ENCODE results near the gene PSENEN.

The PSENEN gene

GRCh38 chr19:35730326-35730725, 15.1 kb upstream of the PSENEN start:
- DNase-seq (ENCODE audit: extremely low read depth, low read depth) = no peak
- no peak overlapping the region for H3K4me3 ChIP-seq (replicated peaks; ENCODE audit: low read depth, low read length)
- TF ChIP-seq CTCF (IDR thresholded peaks at IDR 0.05; ENCODE audit: low read depth, low read length, missing control alignments) = no peak

GRCh38 chr19:35731353-35731752, 14.1 kb upstream of the PSENEN start:
- H3K4me3 ChIP-seq (replicated peaks; ENCODE audit: low read depth, low read length) = no peak overlapping the region
- TF ChIP-seq CTCF (IDR thresholded peaks at IDR 0.05; ENCODE audit: low read depth, low read length, missing control alignments) = no peak
- DNase-seq (ENCODE audit: extremely low read depth, low read depth) = no peak

GRCh38 chr19:35731779-35732405, 13.6 kb upstream of the PSENEN start:
- H3K4me3 ChIP-seq (replicated peaks; ENCODE audit: low read depth, low read length) = no peak overlapping the region
- no peak for DNase-seq (ENCODE audit: extremely low read depth, low read depth)
- TF ChIP-seq CTCF (IDR thresholded peaks at IDR 0.05; ENCODE audit: low read depth, low read length, missing control alignments) = no peak

GRCh38 chr19:35732540-35733179, 12.8 kb upstream of the PSENEN start:
- DNase-seq (ENCODE audit: extremely low read depth, low read depth) = no peak
- no peak overlapping the region for H3K4me3 ChIP-seq (replicated peaks; ENCODE audit: low read depth, low read length)
- no peak for TF ChIP-seq CTCF (IDR thresholded peaks at IDR 0.05; ENCODE audit: low read depth, low read length, missing control alignments)

- no peak for DNase-seq (ENCODE audit: extremely low read depth, low read depth)
- no peak overlapping the region for H3K4me3 ChIP-seq (replicated peaks; ENCODE audit: low read depth, low read length)
- no peak for TF ChIP-seq CTCF (IDR thresholded peaks at IDR 0.05; ENCODE audit: low read depth, low read length, missing control alignments)
These were observed 12.0 kb upstream of the PSENEN start for GRCh38 chr19:35733180-35734125.

- H3K4me3 ChIP-seq (replicated peaks; ENCODE audit: low read depth, low read length) = no peak overlapping the region
- TF ChIP-seq CTCF (IDR thresholded peaks at IDR 0.05; ENCODE audit: low read depth, low read length, missing control alignments) = no peak
- no peak for DNase-seq (ENCODE audit: extremely low read depth, low read depth)
These were observed 11.2 kb upstream of the PSENEN start for GRCh38 chr19:35734273-35734672.

All from HFF-Myc (cell line).